ENCODE results near the gene TYMP. TPM values are rescaled to one million over a fixed set of nuclear protein-coding genes. Genes with fewer than 3 reads are reported as not detected.

The TYMP gene
- total and polyA plus RNA-seq, 8 donors, result 14.3 to 162 (median 70.2) TPM

GRCh38 chr22:50551160-50551752 is 21.4 kb upstream of the TYMP start:
- Histone ChIP-seq H3K27ac (no peak overlapping the region), H3K36me3 (no peaks in the 10 kb centered on the region), H3K4me3 (no peak overlapping the region), H3K4me1 (peaks cover 12 to 33% (median 19%) of the 10 kb centered on the region in 4 donors), H3K27me3 (peaks cover 11 to 47% (median 26%) of the 10 kb centered on the region in 3 donors), H3K9me3 (no peaks in the 10 kb centered on the region)
- no peak for DNase-seq
- TF ChIP-seq EP300 (IDR thresholded peaks at IDR 0.05) (no peak), POLR2AphosphoS5 (IDR thresholded peaks at IDR 0.05) (no peak), CTCF (IDR thresholded peaks at IDR 0.05) (no peak), POLR2A (IDR thresholded peaks at IDR 0.05) (no peak)
- intact Hi-C loops (cut with DNase I; ENCODE audit: low total_unique reads), result loop anchor here (10.0 kb wide), 1 partner anchor 64 kb away; no protein-coding TSS in a partner anchor
- WGBS, 5 donors, result 87 to 98% (median 93%) methylated on average over 7 to 11 of the region's 11 CpGs

GRCh38 chr22:50550395-50550794 is 20.6 kb upstream of the TYMP start:
- Histone ChIP-seq H3K27me3 (peaks cover 11 to 56% (median 26%) of the 10 kb centered on the region in 3 donors), H3K27ac (no peak overlapping the region), H3K9me3 (no peaks in the 10 kb centered on the region), H3K36me3 (no peaks in the 10 kb centered on the region), H3K4me1 (peaks cover 12 to 33% (median 19%) of the 10 kb centered on the region in 4 donors), H3K4me3 (no peak overlapping the region)
- intact Hi-C loops (cut with DNase I; ENCODE audit: low total_unique reads), result loop anchor here (10.0 kb wide), 1 partner anchor 64 kb away; no protein-coding TSS in a partner anchor
- DNase-seq, result no peak
- TF ChIP-seq POLR2AphosphoS5 (IDR thresholded peaks at IDR 0.05) (no peak), CTCF (IDR thresholded peaks at IDR 0.05) (no peak), POLR2A (IDR thresholded peaks at IDR 0.05) (no peak), EP300 (IDR thresholded peaks at IDR 0.05) (no peak)
- 89 to 94% (median 90%) methylated on average over 8 of the region's 8 CpGs for WGBS, 5 donors

GRCh38 chr22:50548921-50549790 is 19.3 kb upstream of the TYMP start:
- DNase-seq, result no peak
- intact Hi-C loops (cut with DNase I; ENCODE audit: low total_unique reads), result no loop called here
- peaks cover 11 to 68% (median 26%) of the 10 kb centered on the region in 3 donors for H3K27me3 ChIP-seq
- WGBS, 5 donors, result 57 to 95% (median 61%) methylated on average over 12 to 68 of the region's 68 CpGs
- H3K27ac ChIP-seq, result peak overlapping the region; percentile 11 to 60 (median 28)
- H3K4me1 ChIP-seq, result peaks cover 17 to 43% (median 27%) of the 10 kb centered on the region in 4 donors
- no peaks in the 10 kb centered on the region for H3K36me3 ChIP-seq
- peak overlapping the region; percentile 29 to 42 (median 32) for H3K4me3 ChIP-seq
- no peaks in the 10 kb centered on the region for H3K9me3 ChIP-seq
- TF ChIP-seq POLR2A (IDR thresholded peaks at IDR 0.05) (no peak), EP300 (IDR thresholded peaks at IDR 0.05) (no peak), POLR2AphosphoS5 (IDR thresholded peaks at IDR 0.05) (no peak), CTCF (IDR thresholded peaks at IDR 0.05) (no peak)
